HCT116 (cell line): ENCODE data around the gene REEP5. TPM values are rescaled to one million over a fixed set of nuclear protein-coding genes. Genes with fewer than 3 reads are reported as not detected.

Experiments
- ATAC-seq: fragments of 200-7000 bp; cut with Tn5 transposase; 2 replicates; pipeline ENCODE4 v1.9.1; 2020; ENCODE audit warnings: mild to moderate bottlenecking, moderate library complexity
- BruUV-seq: library from RNA; stranded (reverse); fragments of 400-500 nt; replicated peaks from 2 replicates; lab custom pipeline; 2021; lab: Mats Ljungman, UMichigan
- CTCF ChIA-PET: fragments of 300-600 bp; sonication (Branson Sonifier 250); formaldehyde crosslinking; loops from one replicate; lab custom pipeline; 2021; ENCODE audit warnings: antibody characterized with exemption; lab: Charles Lee
- POLR2A ChIA-PET: fragments of 300-600, 350-600 bp; sonication (Branson Sonifier 250); formaldehyde crosslinking; loops from one replicate; lab custom pipeline; 2021; ENCODE audit warnings: antibody characterized with exemption; lab: Charles Lee
- RAD21 ChIA-PET, 2 experiments: fragments of 300-600 bp; sonication (Branson Sonifier 250); formaldehyde crosslinking; loops; one replicate each; lab custom pipeline; 2023; ENCODE audit warnings: low total read pairs in 2 of 2; ENCODE audit not compliant: uncharacterized antibody in 2 of 2, unreplicated experiment in 2 of 2, low non-redundant PET in 1 of 2; lab: Charles Lee
- DNase-seq: peaks from one replicate; pipeline ENCODE4 v3.0.0-alpha.2; 2010; ENCODE audit warnings: low read depth, low spot score
- H2AFZ ChIP-seq: fragments of 200-600 bp; shearing (Covaris generic), sonication (generic); 2 replicates; pipeline ENCODE4 v1.6.1; 2017; ENCODE audit warnings: low read depth, mixed run types, mixed read lengths, antibody characterized with exemption, low read length; ENCODE audit not compliant: poor library complexity, severe bottlenecking
- H3K27ac ChIP-seq: 2 replicates; pipeline ENCODE4 v1.5.1; 2012; ENCODE audit warnings: low read depth, low read length
- H3K27me3 ChIP-seq: fragments of 200-600 bp; sonication (generic); 2 replicates; pipeline ENCODE4 v1.6.1; 2016; ENCODE audit warnings: mixed run types, low read length, mixed read lengths; ENCODE audit not compliant: insufficient read depth
- H3K36me3 ChIP-seq, 2 experiments: fragments of 200-500 bp in 1 of 2; fragments of 200-600 bp in 1 of 2; sonication (Bioruptor generic) in 1 of 2; sonication (generic) in 1 of 2; 2 replicates each; pipeline versions ENCODE4 v1.5.1 to v1.6.1; 2014 to 2016; ENCODE audit warnings: low read length in 2 of 2, inconsistent platforms in 1 of 2, mixed read lengths in 1 of 2, mixed run types in 1 of 2; ENCODE audit not compliant: insufficient read depth in 2 of 2, control insufficient read depth in 1 of 2
- H3K4me1 ChIP-seq, 2 experiments: fragments of 200-600 bp in 1 of 2; sonication (generic) in 1 of 2; 2 replicates each; pipeline versions ENCODE4 v1.5.1 to v1.6.1; 2012 to 2017; ENCODE audit warnings: low read length in 2 of 2, inconsistent platforms in 1 of 2, mild to moderate bottlenecking in 1 of 2, mixed read lengths in 1 of 2, mixed run types in 1 of 2, moderate library complexity in 1 of 2; ENCODE audit not compliant: insufficient read depth in 2 of 2, control insufficient read depth in 1 of 2
- H3K4me2 ChIP-seq: fragments of 200-600 bp; sonication (generic); 2 replicates; pipeline ENCODE4 v1.6.1; 2017; ENCODE audit warnings: mixed run types, low read length, mixed read lengths
- H3K4me3 ChIP-seq, 2 experiments: fragments of 200-600 bp in 1 of 2; sonication (generic) in 1 of 2; replicated peaks in 1 of 2; 2 replicates each; pipeline ENCODE4 v1.5.1; 2011 to 2016; ENCODE audit warnings: low read length in 2 of 2, control low read depth in 1 of 2, low read depth in 1 of 2, mild to moderate bottlenecking in 1 of 2, mixed read lengths in 1 of 2, mixed run types in 1 of 2
- H3K79me2 ChIP-seq: fragments of 200-600 bp; sonication (generic); 2 replicates; pipeline ENCODE4 v1.6.1; 2017; ENCODE audit warnings: mild to moderate bottlenecking, mixed run types, low read length, moderate library complexity, mixed read lengths; ENCODE audit not compliant: insufficient read depth
- H3K9ac ChIP-seq: fragments of 200-600 bp; sonication (generic); 2 replicates; pipeline ENCODE4 v1.6.1; 2016; ENCODE audit warnings: low read length, mixed read lengths
- H3K9me2 ChIP-seq: fragments of 200-600 bp; sonication (generic), shearing (Covaris generic); 2 replicates; pipeline ENCODE4 v1.6.1; 2017; ENCODE audit warnings: mixed run types, mild to moderate bottlenecking, moderate library complexity; ENCODE audit not compliant: insufficient read depth
- H3K9me3 ChIP-seq, 2 experiments: fragments of 200-500 bp in 1 of 2; fragments of 200-600 bp in 1 of 2; sonication (Bioruptor generic) in 1 of 2; sonication (generic) in 1 of 2; 2 replicates each; pipeline ENCODE4 v1.6.1; 2014 to 2017; ENCODE audit warnings: low read length in 2 of 2, mixed read lengths in 2 of 2, inconsistent platforms in 1 of 2, low read depth in 1 of 2, mild to moderate bottlenecking in 1 of 2, mixed run types in 1 of 2, moderate library complexity in 1 of 2; ENCODE audit not compliant: control insufficient read depth in 1 of 2, insufficient read depth in 1 of 2
- H4K20me1 ChIP-seq: fragments of 200-600 bp; sonication (generic), shearing (Covaris generic); 2 replicates; pipeline ENCODE4 v1.6.1; 2017; ENCODE audit warnings: mixed run types, mild to moderate bottlenecking, moderate library complexity; ENCODE audit not compliant: insufficient read depth
- EGR1 ChIP-seq: IDR thresholded peaks from 2 replicates; pipeline ENCODE4 v1.6.1; 2012; ENCODE audit warnings: low read depth
- ELF1 ChIP-seq: IDR thresholded peaks from 2 replicates; pipeline ENCODE4 v1.6.1; 2012; ENCODE audit warnings: low read depth, borderline replicate concordance
- EZH2 ChIP-seq: fragments of 200-600 bp; sonication (generic); IDR thresholded peaks from 2 replicates; pipeline ENCODE4 v1.6.1; 2017; ENCODE audit warnings: antibody characterized with exemption, mixed run types
- FOSL1 ChIP-seq: IDR thresholded peaks from 2 replicates; pipeline ENCODE4 v1.6.1; 2012; ENCODE audit warnings: low read depth
- JUND ChIP-seq: IDR thresholded peaks from 2 replicates; pipeline ENCODE4 v1.6.1; 2012
- POLR2A ChIP-seq: IDR thresholded peaks from 2 replicates; pipeline ENCODE4 v1.7.0; 2011; ENCODE audit warnings: borderline replicate concordance; ENCODE audit not compliant: insufficient read depth, insufficient read length; ENCODE audit errors: extremely low read depth
- POLR2AphosphoS5 ChIP-seq: IDR thresholded peaks from 2 replicates; pipeline ENCODE4 v1.6.1; 2011; ENCODE audit warnings: mild to moderate bottlenecking, low read depth, low read length, moderate library complexity
- intact Hi-C: fragments of 100-400 bp; cut with micrococcal nuclease; formaldehyde crosslinking; loops from 2 replicates; pipeline ENCODE4 v1.10.0; 2022
- total RNA-seq: library from RNA; stranded (reverse); gene quantifications from one replicate; pipeline ENCODE4 v1.2.1, GENCODE V29; 2021; ENCODE audit not compliant: unreplicated experiment
- TF ChIP-seq, protein P1 (sequence below): IDR thresholded peaks from 2 replicates; pipeline ENCODE4 v1.6.1; 2011; ENCODE audit warnings: mild to moderate bottlenecking, low read length, moderate library complexity; ENCODE audit not compliant: insufficient replicate concordance; ENCODE audit errors: extremely low read depth

The REEP5 gene
- total RNA-seq, 1 experiment from 2014 or later = 71.7 TPM

DNA sequence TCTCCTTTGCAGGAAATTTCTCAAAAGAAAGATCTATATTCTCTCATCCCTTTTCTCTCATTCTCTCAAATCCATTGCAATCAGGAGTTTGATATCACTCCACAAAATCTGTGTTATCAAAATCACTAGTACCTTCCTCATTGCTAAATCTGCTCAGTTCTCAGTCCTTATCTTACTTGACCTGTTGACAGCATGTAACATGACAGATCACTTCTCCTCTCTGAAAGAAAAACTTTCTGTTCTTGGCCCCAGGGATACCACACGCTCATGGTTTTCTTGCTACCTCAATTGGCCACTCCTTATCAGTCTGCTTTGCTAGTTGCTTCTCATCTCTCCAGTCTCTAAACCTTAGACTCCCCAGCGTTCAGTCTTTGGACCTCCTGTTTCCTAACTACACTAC, 38.8 kb downstream of the REEP5 start:
- no peak overlapping the region for H3K4me3 ChIP-seq
- no peak overlapping the region for H2AFZ ChIP-seq
- no TSS peak for BruUV-seq
- H3K79me2 ChIP-seq = peaks cover 6% of the 10 kb centered on the region; the same call in 1 of the 2 replicates
- no peak overlapping the region for H3K9ac ChIP-seq
- ChIA-PET CTCF (no interaction called here), POLR2A (no interaction called here)
- no peak overlapping the region for H3K4me2 ChIP-seq
- no peaks in the 10 kb centered on the region for H3K27me3 ChIP-seq
- intact Hi-C loops = no loop called here
- no peak for ATAC-seq
- peaks cover 15 to 17% of the 10 kb centered on the region in 2 experiments; a peak in 2 of 4 replicates for H3K36me3 ChIP-seq
- no peak for DNase-seq
- H3K9me2 ChIP-seq = no peaks in the 10 kb centered on the region
- TF ChIP-seq ELF1 = no peak
- TF ChIP-seq JUND = no peak
- no peak for TF ChIP-seq POLR2A
- TF ChIP-seq, protein P1, sequence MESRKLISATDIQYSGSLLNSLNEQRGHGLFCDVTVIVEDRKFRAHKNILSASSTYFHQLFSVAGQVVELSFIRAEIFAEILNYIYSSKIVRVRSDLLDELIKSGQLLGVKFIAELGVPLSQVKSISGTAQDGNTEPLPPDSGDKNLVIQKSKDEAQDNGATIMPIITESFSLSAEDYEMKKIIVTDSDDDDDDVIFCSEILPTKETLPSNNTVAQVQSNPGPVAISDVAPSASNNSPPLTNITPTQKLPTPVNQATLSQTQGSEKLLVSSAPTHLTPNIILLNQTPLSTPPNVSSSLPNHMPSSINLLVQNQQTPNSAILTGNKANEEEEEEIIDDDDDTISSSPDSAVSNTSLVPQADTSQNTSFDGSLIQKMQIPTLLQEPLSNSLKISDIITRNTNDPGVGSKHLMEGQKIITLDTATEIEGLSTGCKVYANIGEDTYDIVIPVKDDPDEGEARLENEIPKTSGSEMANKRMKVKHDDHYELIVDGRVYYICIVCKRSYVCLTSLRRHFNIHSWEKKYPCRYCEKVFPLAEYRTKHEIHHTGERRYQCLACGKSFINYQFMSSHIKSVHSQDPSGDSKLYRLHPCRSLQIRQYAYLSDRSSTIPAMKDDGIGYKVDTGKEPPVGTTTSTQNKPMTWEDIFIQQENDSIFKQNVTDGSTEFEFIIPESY = no peak
- no peak for TF ChIP-seq EZH2
- no peak for TF ChIP-seq EGR1
- TF ChIP-seq FOSL1 = no peak
- no peak for TF ChIP-seq POLR2AphosphoS5
- TF ChIP-seq, all 23 proteins: peak for 0
- RAD21 ChIA-PET = no interaction called here
- Histone ChIP-seq H3K27ac (no peak overlapping the region), H4K20me1 (no peaks in the 10 kb centered on the region), H3K9me3 (no peaks in the 10 kb centered on the region), H3K4me1 (peaks cover 4 to 8% of the 10 kb centered on the region in 2 experiments; a peak in 3 of 4 replicates)
